B cell (primary cell): ENCODE measurements around the gene IGSF8. TPM values are rescaled to one million over a fixed set of nuclear protein-coding genes. Genes with fewer than 3 reads are reported as not detected.
"Not testable (repeated sequence)": the region's sequence is repeated elsewhere in the genome, so short reads cannot be mapped to it uniquely, and the experiment has no call there.

Experiments
- ATAC-seq: fragments of 200-7000 bp; cut with Tn5 transposase; one replicate; pipeline ENCODE4 v1.10.0; 2021; ENCODE audit warnings: low read depth, mild to moderate bottlenecking, moderate number of reproducible peaks, moderate library complexity
- CTCF ChIA-PET: fragments of 350-600 bp; sonication (Branson Sonifier 250); formaldehyde crosslinking; loops from one replicate; lab custom pipeline; 2021; ENCODE audit warnings: antibody characterized with exemption, inconsistent platforms; lab: Charles Lee
- POLR2A ChIA-PET: fragments of 350-600 bp; sonication (Branson Sonifier 250); formaldehyde crosslinking; loops from one replicate; lab custom pipeline; 2021; ENCODE audit warnings: antibody characterized with exemption; lab: Charles Lee
- DNase-seq: peaks from one replicate; pipeline ENCODE4 v3.0.0; 2013
- H2AFZ ChIP-seq: 2 replicates; pipeline ENCODE4 v1.6.1; 2012; ENCODE audit warnings: mild to moderate bottlenecking, low read depth, low read length; ENCODE audit not compliant: insufficient read depth, poor library complexity, severe bottlenecking
- H3K27ac ChIP-seq, 2 donors: 1 replicate in 1 of 2; 2 replicates in 1 of 2; pipeline ENCODE4 v1.5.1; 2012 to 2013; ENCODE audit warnings: low read length in 2 of 2, mild to moderate bottlenecking in 2 of 2, moderate library complexity in 1 of 2
- H3K27me3 ChIP-seq, 4 experiments: fragments of 200-600 bp in 1 of 4; sonication (generic) in 1 of 4; replicated peaks in 1 of 4; 1 replicate in 2 of 4; 2 replicates in 2 of 4; pipeline versions ENCODE4 v1.6.1 to v1.7.0; 2013 to 2016; ENCODE audit warnings: low read length in 3 of 4, mild to moderate bottlenecking in 2 of 4, mixed read lengths in 1 of 4, moderate library complexity in 1 of 4; ENCODE audit not compliant: insufficient read depth in 4 of 4, control insufficient read depth in 3 of 4; ENCODE audit errors: control extremely low read depth in 1 of 4
- H3K36me3 ChIP-seq, 2 experiments: replicated peaks in 1 of 2; 1 replicate in 1 of 2; 2 replicates in 1 of 2; pipeline versions ENCODE4 v1.6.1 to v1.7.1; 2013; ENCODE audit warnings: low read length in 1 of 2; ENCODE audit not compliant: insufficient read depth in 2 of 2, control insufficient read depth in 1 of 2; ENCODE audit errors: control extremely low read depth in 1 of 2, extremely low read depth in 1 of 2
- H3K4me1 ChIP-seq, 2 donors: fragments of 200-600 bp in 1 of 2; sonication (generic) in 1 of 2; 1 replicate in 1 of 2; 2 replicates in 1 of 2; pipeline versions ENCODE4 v1.5.1 to v1.6.1; 2013 to 2017; ENCODE audit warnings: low read length in 2 of 2; ENCODE audit not compliant: control insufficient read depth in 2 of 2, insufficient read depth in 2 of 2
- H3K4me2 ChIP-seq: replicated peaks from 2 replicates; pipeline ENCODE3; 2012; ENCODE audit warnings: mild to moderate bottlenecking, low read depth, low read length; ENCODE audit not compliant: poor library complexity, severe bottlenecking
- H3K4me3 ChIP-seq, 5 experiments: fragments of 200-600 bp in 1 of 5; sonication (generic) in 1 of 5; 1 replicate in 3 of 5; 2 replicates in 2 of 5; pipeline versions ENCODE4 v1.5.1 to v1.7.0; 2011 to 2016; ENCODE audit warnings: low read length in 4 of 5, mild to moderate bottlenecking in 4 of 5, low read depth in 2 of 5, control low read depth in 1 of 5, moderate library complexity in 1 of 5; ENCODE audit not compliant: insufficient read depth in 1 of 5; ENCODE audit errors: control extremely low read depth in 1 of 5, extremely low read depth in 1 of 5
- H3K79me2 ChIP-seq: fragments of 200-600 bp; sonication (generic); one replicate; pipeline ENCODE4 v1.6.0; 2016; ENCODE audit warnings: low read length; ENCODE audit not compliant: control insufficient read depth, insufficient read depth
- H3K9ac ChIP-seq: fragments of 200-600 bp; sonication (generic); 2 replicates; pipeline ENCODE4 v1.6.1; 2017; ENCODE audit warnings: mild to moderate bottlenecking, low read length, moderate library complexity
- H3K9me3 ChIP-seq, 3 donors: one replicate each; pipeline versions ENCODE4 v1.6.1 to v1.7.1; 2013; ENCODE audit warnings: low read length in 2 of 3; ENCODE audit not compliant: control insufficient read depth in 2 of 3, insufficient read depth in 1 of 3; ENCODE audit errors: control extremely low read depth in 1 of 3
- H4K20me1 ChIP-seq: 2 replicates; pipeline ENCODE4 v1.6.0; 2012; ENCODE audit warnings: mild to moderate bottlenecking, low read length; ENCODE audit not compliant: insufficient read depth, control insufficient read depth, poor library complexity, severe bottlenecking
- H3K27ac Mint-ChIP-seq: one replicate; pipeline ENCODE4 v1.8.0; 2021; ENCODE audit warnings: mixed read lengths
- H3K27me3 Mint-ChIP-seq: one replicate; pipeline ENCODE4 v1.8.0; 2021; ENCODE audit warnings: mixed read lengths
- H3K4me1 Mint-ChIP-seq: one replicate; pipeline ENCODE4 v1.8.0; 2021; ENCODE audit warnings: mixed read lengths
- H3K4me3 Mint-ChIP-seq: one replicate; pipeline ENCODE4 v1.8.0; 2021; ENCODE audit warnings: mixed read lengths
- H3K9me3 Mint-ChIP-seq: one replicate; pipeline ENCODE4 v1.8.0; 2022; ENCODE audit warnings: mixed read lengths; ENCODE audit not compliant: insufficient read depth
- CTCF ChIP-seq: fragments of 200-600 bp; IDR thresholded peaks from one replicate; pipeline ENCODE4 v1.8.0; 2022; ENCODE audit warnings: antibody characterized with exemption, mild to moderate bottlenecking
- EZH2 ChIP-seq: IDR thresholded peaks from 2 replicates; pipeline ENCODE4 v1.6.1; 2012; ENCODE audit warnings: borderline replicate concordance, low read depth, mild to moderate bottlenecking, moderate library complexity, low read length; ENCODE audit not compliant: insufficient read depth, poor library complexity, severe bottlenecking
- WGBS: methylation state at CpG from one replicate; pipeline ENCODE4 v1.1.5; 2013; ENCODE audit warnings: missing lambda C conversion rate; ENCODE audit not compliant: insufficient coverage; 5-methylcytosine and 5-hydroxymethylcytosine counted together
- intact Hi-C: fragments of 100-400 bp; cut with micrococcal nuclease; formaldehyde crosslinking; loops from one replicate; pipeline ENCODE4 v1.10.0; 2022
- polyA plus RNA-seq: library from polyadenylated mRNA; depleted of rRNA; stranded (reverse); fragments of >200 nt; gene quantifications from 2 replicates; pipeline ENCODE4 v1.2.3, GENCODE V29; 2012
- total RNA-seq, 2 donors: library from RNA; stranded (reverse); fragments of 120-200 nt in 1 of 2; gene quantifications; 1 replicate in 1 of 2; 2 replicates in 1 of 2; pipeline versions ENCODE4 v1.2.3 to v1.2.4, GENCODE V29; 2013 to 2022

Gene IGSF8
- total and polyA plus RNA-seq, 2 donors (not counting 1 experiment from before 2014, with no cell fraction given): 37.2 to 56.0 TPM

DNA sequence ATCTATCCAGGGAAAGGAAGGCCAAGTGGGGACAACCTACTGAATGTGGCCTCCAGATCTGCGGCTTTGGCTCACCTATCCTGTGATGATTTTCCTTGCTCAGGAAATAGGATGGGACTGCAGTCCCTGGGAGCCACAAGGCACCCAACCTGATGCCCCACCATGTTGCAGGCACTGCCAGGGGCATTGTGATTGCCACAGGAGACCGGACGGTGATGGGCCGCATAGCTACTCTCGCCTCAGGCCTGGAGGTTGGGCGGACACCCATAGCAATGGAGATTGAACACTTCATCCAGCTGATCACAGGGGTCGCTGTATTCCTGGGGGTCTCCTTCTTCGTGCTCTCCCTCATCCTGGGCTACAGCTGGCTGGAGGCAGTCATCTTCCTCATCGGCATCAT, 29.0 kb upstream of the IGSF8 start:
- Histone ChIP-seq H3K36me3 (no peaks in the 10 kb centered on the region), H3K4me2 (no peak overlapping the region), H3K9me3 (no peaks in the 10 kb centered on the region), H4K20me1 (no peaks in the 10 kb centered on the region), H3K4me1 (no peaks in the 10 kb centered on the region), H3K79me2 (no peaks in the 10 kb centered on the region), H3K4me3 (no peak overlapping the region), H2AFZ (no peak overlapping the region), H3K9ac (no peak overlapping the region), H3K27ac (no peak overlapping the region), H3K27me3 (peaks cover 0 to 4% (median 2%) of the 10 kb centered on the region in 4 experiments)
- H3K4me3 Mint-ChIP-seq: no peak overlapping the region
- H3K9me3 Mint-ChIP-seq: no peaks in the 10 kb centered on the region
- no peak for ATAC-seq
- 94% methylated on average over 9 of the region's 9 CpGs for WGBS
- H3K27ac Mint-ChIP-seq: no peak overlapping the region
- intact Hi-C loops: no loop called here
- no peaks in the 10 kb centered on the region for H3K4me1 Mint-ChIP-seq
- TF ChIP-seq CTCF (no peak), EZH2 (no peak)
- no peak for DNase-seq
- CTCF ChIA-PET: no interaction called here
- peaks cover 34% of the 10 kb centered on the region for H3K27me3 Mint-ChIP-seq
- POLR2A ChIA-PET: no interaction called here

DNA sequence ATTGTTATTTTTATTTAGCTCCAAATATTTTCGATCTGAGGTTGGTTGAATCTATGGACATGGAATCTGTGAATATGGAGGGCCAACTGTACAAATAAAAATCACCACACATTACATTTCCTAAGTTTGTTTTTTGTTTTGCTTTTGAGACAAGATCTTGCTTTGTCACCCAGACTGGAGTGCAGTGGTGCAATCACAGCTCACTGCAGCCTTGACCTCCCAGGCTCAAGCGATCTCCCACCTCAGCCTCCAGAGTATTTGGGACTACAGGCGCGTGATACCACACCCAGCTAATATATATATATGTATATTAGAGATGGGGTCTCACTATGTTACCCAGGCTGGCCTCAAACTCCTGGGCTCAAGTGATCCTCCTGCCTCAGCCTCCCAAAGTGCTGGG, 27.9 kb upstream of the IGSF8 start:
- peaks cover 28% of the 10 kb centered on the region for H3K27me3 Mint-ChIP-seq
- H3K27ac Mint-ChIP-seq, H3K27me3 ChIP-seq, H3K27ac ChIP-seq, H3K4me1 Mint-ChIP-seq, H3K4me2 ChIP-seq, H3K79me2 ChIP-seq, POLR2A ChIA-PET, H3K36me3 ChIP-seq, intact Hi-C loops, H3K4me3 ChIP-seq, H4K20me1 ChIP-seq, H3K4me3 Mint-ChIP-seq, H3K9me3 Mint-ChIP-seq, ATAC-seq, DNase-seq, H3K9ac ChIP-seq, H2AFZ ChIP-seq, H3K4me1 ChIP-seq, H3K9me3 ChIP-seq: not testable (repeated sequence)
- CTCF ChIA-PET: interaction anchor here (1.5 kb wide), 1 partner anchor 26 kb away, joined by 5 read pairs; no protein-coding TSS in a partner anchor
- no CpG with 5 or more reads among the region's 4 CpGs for WGBS
